ENCODE measurements around the gene PPP1R37.

The PPP1R37 gene

DNA sequence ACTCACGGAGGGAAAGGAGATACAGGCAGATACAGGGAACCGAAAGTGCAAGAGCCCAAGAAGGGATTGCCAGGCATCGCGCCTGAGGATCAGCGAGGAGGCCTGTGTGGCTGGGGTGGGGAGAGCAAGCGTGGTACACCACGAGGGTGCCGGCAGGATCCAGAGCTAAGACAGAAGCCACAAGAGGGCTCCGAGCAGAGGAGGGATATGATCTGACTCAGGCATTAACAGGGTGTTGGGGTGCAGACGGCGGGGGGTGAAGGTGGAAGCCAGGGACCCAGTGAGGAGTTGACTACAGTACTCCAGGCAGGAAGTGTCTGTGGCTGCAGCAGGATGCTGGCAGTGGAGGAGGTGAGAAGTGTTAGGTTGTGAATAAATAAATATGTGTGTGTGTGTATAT lies 5.4 kb upstream of the PPP1R37 start:
- in situ Hi-C loops (cut with HindIII; ENCODE audit: low sequenced_read_pairs) = no loop called here
- H3K4me3 ChIP-seq (ENCODE audit: low read depth, low read length) = no peak overlapping the region
- no peak for TF ChIP-seq CTCF (IDR thresholded peaks at IDR 0.05; ENCODE audit: low read depth, low read length, missing control alignments)
- no peak for DNase-seq (ENCODE audit: low read depth)

DNA sequence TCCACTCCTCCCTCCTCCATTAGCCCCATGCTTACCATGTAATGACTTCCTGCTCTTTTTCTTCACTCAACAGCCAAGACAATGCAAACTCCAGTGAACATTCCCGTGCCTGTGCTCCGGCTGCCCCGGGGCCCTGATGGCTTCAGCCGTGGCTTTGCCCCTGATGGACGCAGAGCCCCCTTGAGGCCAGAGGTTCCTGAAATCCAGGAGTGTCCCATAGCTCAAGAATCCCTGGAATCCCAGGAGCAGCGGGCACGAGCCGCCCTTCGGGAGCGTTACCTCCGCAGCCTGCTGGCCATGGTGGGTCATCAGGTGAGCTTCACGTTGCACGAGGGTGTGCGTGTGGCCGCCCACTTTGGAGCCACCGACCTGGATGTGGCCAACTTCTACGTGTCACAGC lies 2.9 kb upstream of the PPP1R37 start:
- no peak for DNase-seq (ENCODE audit: low read depth)
- H3K4me3 ChIP-seq (ENCODE audit: low read depth, low read length) = no peak overlapping the region
- in situ Hi-C loops (cut with HindIII; ENCODE audit: low sequenced_read_pairs) = no loop called here
- no peak for TF ChIP-seq CTCF (IDR thresholded peaks at IDR 0.05; ENCODE audit: low read depth, low read length, missing control alignments)

GRCh38 chr19:45090606-45091005 lies 2.4 kb upstream of the PPP1R37 start:
- no peak for TF ChIP-seq CTCF (IDR thresholded peaks at IDR 0.05; ENCODE audit: low read depth, low read length, missing control alignments)
- DNase-seq (ENCODE audit: low read depth) = no peak
- in situ Hi-C loops (cut with HindIII; ENCODE audit: low sequenced_read_pairs) = no loop called here
- H3K4me3 ChIP-seq (ENCODE audit: low read depth, low read length) = peak overlapping the region; percentile 99

- no peak for TF ChIP-seq CTCF (IDR thresholded peaks at IDR 0.05; ENCODE audit: low read depth, low read length, missing control alignments)
- peak; percentile 98 for DNase-seq (ENCODE audit: low read depth)
- in situ Hi-C loops (cut with HindIII; ENCODE audit: low sequenced_read_pairs) = no loop called here
- peak overlapping the region; percentile 99 for H3K4me3 ChIP-seq (ENCODE audit: low read depth, low read length)
Observed at GRCh38 chr19:45091031-45091923, 1.7 kb upstream of the PPP1R37 start.

DNA sequence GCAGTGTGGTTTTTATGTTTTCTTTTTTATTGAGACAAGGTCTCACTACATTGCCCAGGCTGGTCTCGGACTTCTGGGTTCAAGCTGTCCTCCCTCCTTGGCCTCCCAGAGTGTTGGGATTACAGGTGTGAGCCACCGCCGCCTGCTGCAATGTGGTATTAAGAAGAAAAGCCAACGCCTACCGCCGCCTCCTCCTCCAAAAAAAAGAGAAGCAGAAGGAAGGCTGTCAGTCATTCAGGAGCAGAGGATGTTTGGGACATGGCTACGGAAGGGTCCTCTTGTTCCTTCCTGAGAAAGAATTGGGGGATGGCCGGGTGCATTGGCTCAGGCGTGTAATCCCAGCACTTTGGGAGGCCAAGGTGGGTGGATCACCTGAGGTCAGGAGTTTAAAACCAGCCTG lies 1.2 kb downstream of the PPP1R37 start:
- in situ Hi-C loops (cut with HindIII; ENCODE audit: low sequenced_read_pairs) = no loop called here
- H3K4me3 ChIP-seq (ENCODE audit: low read depth, low read length) = peak overlapping the region; percentile 99
- TF ChIP-seq CTCF (IDR thresholded peaks at IDR 0.05; ENCODE audit: low read depth, low read length, missing control alignments) = no peak
- DNase-seq (ENCODE audit: low read depth) = no peak

GRCh38 chr19:45094707-45095106 lies 1.7 kb downstream of the PPP1R37 start:
- in situ Hi-C loops (cut with HindIII; ENCODE audit: low sequenced_read_pairs) = no loop called here

More at GRCh38 chr19:45094707-45095106, 1.7 kb downstream of the PPP1R37 start:
- peak overlapping the region; percentile 99 for H3K4me3 ChIP-seq (ENCODE audit: low read depth, low read length)
- TF ChIP-seq CTCF (IDR thresholded peaks at IDR 0.05; ENCODE audit: low read depth, low read length, missing control alignments) = no peak
- no peak for DNase-seq (ENCODE audit: low read depth)

Data from astrocyte of the cerebellum (primary cell).